Measurements from ENCODE around the gene SOST. TPM values are rescaled to one million over a fixed set of nuclear protein-coding genes. Genes with fewer than 3 reads are reported as not detected.

Gene SOST
- total RNA-seq, 1 donor from 2014 or later: 2.0 TPM

DNA sequence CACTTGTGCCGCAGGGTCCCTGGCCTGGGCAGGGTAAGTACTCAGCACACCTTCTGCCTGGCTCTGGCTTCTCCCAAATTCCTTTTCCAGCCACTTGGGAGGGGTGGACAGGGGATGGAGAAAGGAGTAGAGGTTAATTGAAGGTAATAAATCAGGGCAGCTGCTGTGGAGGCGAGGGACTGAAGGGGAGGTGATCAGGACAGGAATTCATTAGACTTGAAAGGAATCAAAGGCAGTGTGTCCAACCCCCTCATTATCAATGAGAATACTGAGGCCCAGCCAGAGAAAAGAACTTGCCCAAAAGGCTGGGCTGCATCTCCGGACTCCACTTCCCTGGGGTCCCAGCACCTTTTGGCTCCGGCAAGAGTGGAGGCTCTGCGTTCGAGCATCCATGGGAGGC lies 2.4 kb downstream of the SOST start:
- Mint-ChIP-seq H3K27ac (no peak overlapping the region), H3K27me3 (peaks cover 52% of the 10 kb centered on the region)

DNA sequence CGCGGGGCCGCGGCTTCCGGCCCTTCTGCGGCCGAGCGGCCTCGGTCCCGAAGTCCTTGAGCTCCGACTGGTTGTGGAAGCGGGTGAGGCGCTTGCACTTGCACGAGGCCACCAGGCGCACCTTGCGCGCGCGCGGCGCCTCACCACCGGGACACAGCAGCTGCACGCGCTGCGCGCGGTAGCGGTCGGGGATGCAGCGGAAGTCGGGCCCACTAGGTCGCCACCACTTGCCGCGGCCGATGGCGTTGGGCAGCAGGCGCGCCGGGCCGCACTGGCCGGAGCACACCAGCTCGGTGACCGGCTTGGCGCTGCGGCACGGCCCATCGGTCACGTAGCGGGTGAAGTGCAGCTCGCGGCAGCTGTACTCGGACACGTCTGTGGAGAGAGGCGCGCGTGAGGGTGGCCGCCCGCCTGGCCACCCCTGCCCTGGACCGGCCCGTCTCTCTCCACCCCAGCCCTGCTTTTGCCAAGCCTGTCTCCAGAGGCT lies 3.2 kb downstream of the SOST start:
- TF ChIP-seq, protein P1, sequence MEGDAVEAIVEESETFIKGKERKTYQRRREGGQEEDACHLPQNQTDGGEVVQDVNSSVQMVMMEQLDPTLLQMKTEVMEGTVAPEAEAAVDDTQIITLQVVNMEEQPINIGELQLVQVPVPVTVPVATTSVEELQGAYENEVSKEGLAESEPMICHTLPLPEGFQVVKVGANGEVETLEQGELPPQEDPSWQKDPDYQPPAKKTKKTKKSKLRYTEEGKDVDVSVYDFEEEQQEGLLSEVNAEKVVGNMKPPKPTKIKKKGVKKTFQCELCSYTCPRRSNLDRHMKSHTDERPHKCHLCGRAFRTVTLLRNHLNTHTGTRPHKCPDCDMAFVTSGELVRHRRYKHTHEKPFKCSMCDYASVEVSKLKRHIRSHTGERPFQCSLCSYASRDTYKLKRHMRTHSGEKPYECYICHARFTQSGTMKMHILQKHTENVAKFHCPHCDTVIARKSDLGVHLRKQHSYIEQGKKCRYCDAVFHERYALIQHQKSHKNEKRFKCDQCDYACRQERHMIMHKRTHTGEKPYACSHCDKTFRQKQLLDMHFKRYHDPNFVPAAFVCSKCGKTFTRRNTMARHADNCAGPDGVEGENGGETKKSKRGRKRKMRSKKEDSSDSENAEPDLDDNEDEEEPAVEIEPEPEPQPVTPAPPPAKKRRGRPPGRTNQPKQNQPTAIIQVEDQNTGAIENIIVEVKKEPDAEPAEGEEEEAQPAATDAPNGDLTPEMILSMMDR (conservative IDR thresholded peaks at IDR 0.05): no peak
- Mint-ChIP-seq H3K4me3 (peak overlapping the region; percentile 31), H3K27ac (no peak overlapping the region), H3K4me1 (ENCODE audit: unreplicated experiment) (peaks cover 32% of the 10 kb centered on the region), H3K9me3 (no peaks in the 10 kb centered on the region), H3K27me3 (peaks cover 54% of the 10 kb centered on the region), H3K36me3 (no peaks in the 10 kb centered on the region)
- DNase-seq (ENCODE audit: extremely low spot score, unreplicated experiment): no peak

More for the DNA sequence above, 2.4 kb downstream of the SOST start:
- no peak for DNase-seq (ENCODE audit: extremely low spot score, unreplicated experiment)
- TF ChIP-seq, protein P1 (conservative IDR thresholded peaks at IDR 0.05): no peak
- Mint-ChIP-seq H3K4me1 (ENCODE audit: unreplicated experiment) (peaks cover 32% of the 10 kb centered on the region), H3K36me3 (no peaks in the 10 kb centered on the region), H3K9me3 (no peaks in the 10 kb centered on the region), H3K4me3 (peak overlapping the region; percentile 59)

DNA sequence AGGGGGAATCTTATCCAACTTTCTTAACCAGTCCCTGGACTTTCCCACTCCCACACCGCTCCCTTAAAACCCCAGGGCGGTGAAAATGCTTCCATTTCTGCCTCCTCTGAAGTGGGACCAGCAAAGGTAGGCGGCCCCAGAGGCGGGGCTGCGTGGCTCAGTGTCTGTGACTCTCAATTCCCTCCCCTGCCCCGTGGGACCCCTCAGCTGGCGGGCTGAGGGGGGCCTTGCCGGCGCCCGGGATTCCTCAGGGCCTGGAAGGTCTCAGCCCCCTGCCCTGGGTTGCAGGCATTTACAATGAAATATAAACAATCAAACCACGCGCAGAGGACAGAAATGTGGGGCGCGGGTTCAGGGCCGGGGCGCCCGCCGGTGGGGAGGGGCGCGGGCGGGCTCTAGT lies 3.6 kb downstream of the SOST start:
- peaks cover 51% of the 10 kb centered on the region for H3K27me3 Mint-ChIP-seq
- H3K9me3 Mint-ChIP-seq: no peaks in the 10 kb centered on the region
- TF ChIP-seq, protein P1 (conservative IDR thresholded peaks at IDR 0.05): no peak
- H3K4me1 Mint-ChIP-seq (ENCODE audit: unreplicated experiment): peaks cover 27% of the 10 kb centered on the region
- no peak overlapping the region for H3K4me3 Mint-ChIP-seq
- no peak for DNase-seq (ENCODE audit: extremely low spot score, unreplicated experiment)
- no peak overlapping the region for H3K27ac Mint-ChIP-seq
- H3K36me3 Mint-ChIP-seq: no peaks in the 10 kb centered on the region

DNA sequence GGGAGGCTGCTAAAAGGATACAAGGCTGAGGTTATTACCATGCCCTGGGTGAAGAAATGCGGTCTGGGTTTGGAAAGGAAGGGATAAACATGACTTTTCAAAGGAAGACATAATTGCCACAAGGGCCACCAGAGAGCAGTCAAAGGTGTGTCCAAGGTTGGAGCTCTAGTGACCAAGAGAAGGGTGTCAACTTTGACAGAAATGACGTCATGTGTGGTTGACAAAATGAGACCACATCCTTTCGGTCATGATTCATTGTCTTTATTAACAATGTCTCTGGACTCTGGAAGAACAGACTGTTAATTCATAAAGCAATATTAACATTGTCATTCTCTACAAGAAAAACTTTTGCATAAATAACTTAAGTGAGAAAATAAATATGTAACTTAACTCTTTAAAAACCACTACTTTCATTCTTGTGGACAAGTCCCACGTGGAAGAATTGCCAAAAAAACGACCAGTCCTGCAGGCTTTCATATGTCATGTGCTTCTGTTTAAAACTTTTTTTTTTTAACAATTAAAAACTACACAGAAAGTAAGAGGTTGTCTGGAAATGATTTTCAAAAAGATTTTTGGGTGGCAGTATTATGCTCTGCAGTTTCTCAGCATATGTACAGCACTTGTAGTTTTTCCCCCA lies 5.0 kb downstream of the SOST start:
- DNase-seq (ENCODE audit: extremely low spot score, unreplicated experiment): no peak
- TF ChIP-seq, protein P1 (conservative IDR thresholded peaks at IDR 0.05): no peak
- Mint-ChIP-seq H3K27ac (no peak overlapping the region), H3K36me3 (no peaks in the 10 kb centered on the region), H3K4me1 (ENCODE audit: unreplicated experiment) (peaks cover 24% of the 10 kb centered on the region), H3K9me3 (no peaks in the 10 kb centered on the region), H3K27me3 (peaks cover 51% of the 10 kb centered on the region), H3K4me3 (no peak overlapping the region)

DNA sequence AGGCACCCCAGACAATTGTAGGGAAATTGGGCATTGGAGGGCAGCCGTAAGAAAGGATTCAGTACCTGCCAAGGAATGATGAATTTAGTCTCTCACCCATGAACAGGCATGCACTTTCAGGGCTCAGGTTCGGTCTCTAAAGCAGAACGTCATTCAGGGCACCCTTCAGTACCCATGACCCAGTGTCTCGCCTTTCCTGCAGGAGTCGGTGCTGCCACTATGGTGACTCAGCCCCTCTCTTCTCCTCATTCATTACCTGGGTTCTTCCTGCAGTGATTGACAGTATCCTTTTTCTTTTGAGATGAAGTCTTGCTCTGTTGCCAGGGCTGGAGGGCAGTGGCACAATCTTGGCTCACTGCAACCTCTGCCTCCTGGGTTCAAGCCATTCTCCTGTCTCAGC lies 8.4 kb downstream of the SOST start:
- no peak overlapping the region for H3K4me3 Mint-ChIP-seq
- TF ChIP-seq, protein P1 (conservative IDR thresholded peaks at IDR 0.05): no peak
- no peak for DNase-seq (ENCODE audit: extremely low spot score, unreplicated experiment)
- H3K4me1 Mint-ChIP-seq (ENCODE audit: unreplicated experiment): peaks cover 29% of the 10 kb centered on the region
- no peaks in the 10 kb centered on the region for H3K36me3 Mint-ChIP-seq
- peaks cover 44% of the 10 kb centered on the region for H3K27me3 Mint-ChIP-seq
- H3K27ac Mint-ChIP-seq: no peak overlapping the region
- no peaks in the 10 kb centered on the region for H3K9me3 Mint-ChIP-seq

Data from type B pancreatic cell (in vitro differentiated cells).